OCI-LY1 (cell line): ENCODE measurements around the gene SMIM43.

Experiments
- CTCF ChIP-seq: fragments of 200-600 bp; sonication (generic), shearing (Covaris generic); IDR thresholded peaks from 2 replicates; pipeline ENCODE4 v1.5.1; 2017; ENCODE audit warnings: mild to moderate bottlenecking, antibody characterized with exemption, low read length, moderate library complexity, mixed read lengths
- EZH2 ChIP-seq: fragments of 200-600 bp; sonication (generic), shearing (Covaris generic); IDR thresholded peaks from 2 replicates; pipeline ENCODE4 v1.8.0; 2017; ENCODE audit warnings: borderline replicate concordance, mixed run types, mild to moderate bottlenecking, antibody characterized with exemption, low read length, moderate library complexity, mixed read lengths

- TF ChIP-seq CTCF (no peak), EZH2 (no peak)
Measured at GRCh38 chr4:121760205-121760604, 4.8 kb downstream of the SMIM43 start.
